Common myeloid progenitor, CD34-positive (primary cell): ENCODE results near the gene RNLS.

ENCODE experiments used
- CTCF ChIA-PET: fragments of 350-600 bp; sonication (Branson Sonifier 250); formaldehyde crosslinking; loops from one replicate; lab custom pipeline; 2021; ENCODE audit warnings: antibody characterized with exemption; lab: Charles Lee
- POLR2A ChIA-PET: fragments of 350-600 bp; sonication (Branson Sonifier 250); formaldehyde crosslinking; loops from one replicate; lab custom pipeline; 2021; ENCODE audit warnings: antibody characterized with exemption; lab: Charles Lee
- DNase-seq, 3 donors: peaks; one replicate each; pipeline versions ENCODE4 v3.0.0 to v3.0.0-alpha.2; 2013
- H3K27ac ChIP-seq, 2 experiments: 1 replicate in 1 of 2; 2 replicates in 1 of 2; pipeline ENCODE4 v1.7.0; 2013; ENCODE audit warnings: inconsistent platforms in 2 of 2, low read length in 2 of 2, mild to moderate bottlenecking in 2 of 2, low read depth in 1 of 2, moderate library complexity in 1 of 2; ENCODE audit not compliant: severe bottlenecking in 2 of 2, insufficient read depth in 1 of 2, poor library complexity in 1 of 2
- H3K27me3 ChIP-seq, 5 experiments: replicated peaks in 2 of 5; 1 replicate in 3 of 5; 2 replicates in 2 of 5; pipeline versions ENCODE4 v1.6.1 to v1.7.0; 2013; ENCODE audit warnings: low read length in 4 of 5, mild to moderate bottlenecking in 2 of 5, moderate library complexity in 2 of 5, inconsistent platforms in 1 of 5; ENCODE audit not compliant: insufficient read depth in 5 of 5, control insufficient read depth in 4 of 5
- H3K36me3 ChIP-seq, 4 experiments: 1 replicate in 2 of 4; 2 replicates in 2 of 4; pipeline versions ENCODE4 v1.6.1 to v1.7.0; 2013; ENCODE audit warnings: low read length in 3 of 4, control low read depth in 1 of 4, mild to moderate bottlenecking in 1 of 4; ENCODE audit not compliant: control insufficient read depth in 4 of 4, insufficient read depth in 4 of 4
- H3K4me1 ChIP-seq, 4 experiments: 1 replicate in 3 of 4; 2 replicates in 1 of 4; pipeline versions ENCODE4 v1.6.1 to v1.7.1; 2013; ENCODE audit warnings: low read length in 3 of 4, mild to moderate bottlenecking in 3 of 4, control low read depth in 1 of 4, inconsistent platforms in 1 of 4, moderate library complexity in 1 of 4; ENCODE audit not compliant: control insufficient read depth in 4 of 4, insufficient read depth in 4 of 4; ENCODE audit errors: control extremely low read depth in 1 of 4
- H3K4me3 ChIP-seq, 7 experiments: 1 replicate in 4 of 7; 2 replicates in 3 of 7; pipeline versions ENCODE4 v1.5.1 to v1.7.0; 2013; ENCODE audit warnings: mild to moderate bottlenecking in 7 of 7, low read length in 6 of 7, moderate library complexity in 6 of 7, inconsistent platforms in 2 of 7, low read depth in 2 of 7, control low read depth in 1 of 7; ENCODE audit not compliant: insufficient read depth in 4 of 7, control insufficient read depth in 1 of 7; ENCODE audit errors: extremely low read depth in 1 of 7
- H3K9me3 ChIP-seq, 5 experiments: 1 replicate in 4 of 5; 2 replicates in 1 of 5; pipeline versions ENCODE4 v1.6.1 to v1.7.1; 2013; ENCODE audit warnings: low read length in 4 of 5, mild to moderate bottlenecking in 2 of 5, inconsistent platforms in 1 of 5, low read depth in 1 of 5, moderate library complexity in 1 of 5; ENCODE audit not compliant: control insufficient read depth in 4 of 5, insufficient read depth in 2 of 5; ENCODE audit errors: control extremely low read depth in 1 of 5
- WGBS: methylation state at CpG from one replicate; pipeline ENCODE4 v1.1.5; 2013; ENCODE audit not compliant: insufficient coverage; 5-methylcytosine and 5-hydroxymethylcytosine counted together

Gene RNLS

GRCh38 chr10:88557256-88557655 lies 25.9 kb downstream of the RNLS start:
- CTCF ChIA-PET, result interaction anchor here (0.7 kb wide), 1 partner anchor 716 kb away, joined by 3 read pairs; no protein-coding TSS in a partner anchor
- Histone ChIP-seq H3K27ac (no peak overlapping the region), H3K4me1 (no peaks in the 10 kb centered on the region), H3K4me3 (no peak overlapping the region), H3K36me3 (no peaks in the 10 kb centered on the region), H3K27me3 (no peaks in the 10 kb centered on the region), H3K9me3 (peaks cover 0 to 5% (median 0%) of the 10 kb centered on the region in 5 experiments)
- WGBS, result no CpG with 5 or more reads among the region's 1 CpG
- POLR2A ChIA-PET, result no interaction called here
- no peak for DNase-seq

GRCh38 chr10:88555190-88555908 lies 27.8 kb downstream of the RNLS start:
- Histone ChIP-seq H3K36me3 (no peaks in the 10 kb centered on the region), H3K27me3 (no peaks in the 10 kb centered on the region), H3K4me3 (no peak overlapping the region), H3K4me1 (no peaks in the 10 kb centered on the region), H3K9me3 (peaks cover 0 to 5% (median 0%) of the 10 kb centered on the region in 5 experiments), H3K27ac (no peak overlapping the region)
- peak in 2 of 3 donors; percentile 11 to 22 for DNase-seq
- 90% methylated on average over 4 of the region's 7 CpGs for WGBS
- ChIA-PET POLR2A (no interaction called here), CTCF (interaction anchor here (1.0 to 1.8 kb wide), 7 partner anchors 9 to 705 kb away, joined by 3 to 8 read pairs (median 3); no protein-coding TSS in a partner anchor)

GRCh38 chr10:88553116-88553752 lies 29.9 kb downstream of the RNLS start:
- no CpG with 5 or more reads among the region's 2 CpGs for WGBS
- H3K36me3 ChIP-seq, result no peaks in the 10 kb centered on the region
- ChIA-PET POLR2A (no interaction called here), CTCF (interaction anchor here (0.7 to 4.5 kb wide), 13 partner anchors 11 to 735 kb away, joined by 3 to 29 read pairs (median 4); partner anchors contain the start of genes ATAD1, KLLN, LIPJ and PTEN)
- DNase-seq, result peak; percentile 83 to 92 (median 92)
- no peak overlapping the region for H3K4me3 ChIP-seq
- no peak overlapping the region for H3K27ac ChIP-seq
- no peaks in the 10 kb centered on the region for H3K4me1 ChIP-seq
- no peaks in the 10 kb centered on the region for H3K27me3 ChIP-seq
- peaks cover 0 to 5% (median 0%) of the 10 kb centered on the region in 5 experiments for H3K9me3 ChIP-seq

GRCh38 chr10:88551246-88551645 lies 31.9 kb downstream of the RNLS start:
- ChIA-PET CTCF (interaction anchor here (1.0 to 4.5 kb wide), 7 partner anchors 10 to 701 kb away, joined by 3 to 29 read pairs (median 19); partner anchors contain the start of genes KLLN and PTEN), POLR2A (no interaction called here)
- WGBS, result no CpG with 5 or more reads among the region's 2 CpGs

GRCh38 chr10:88546497-88546896 lies 36.6 kb downstream of the RNLS start:
- no peaks in the 10 kb centered on the region for H3K9me3 ChIP-seq
- no peak overlapping the region for H3K27ac ChIP-seq
- 100% methylated on average over 2 of the region's 3 CpGs for WGBS
- POLR2A ChIA-PET, result no interaction called here
- H3K4me1 ChIP-seq, result peaks cover 0 to 2% (median 0%) of the 10 kb centered on the region in 4 experiments
- no peak overlapping the region for H3K4me3 ChIP-seq
- no peak for DNase-seq
- CTCF ChIA-PET, result no interaction called here
- no peaks in the 10 kb centered on the region for H3K27me3 ChIP-seq
- H3K36me3 ChIP-seq, result no peaks in the 10 kb centered on the region

More at GRCh38 chr10:88551246-88551645, 31.9 kb downstream of the RNLS start:
- Histone ChIP-seq H3K4me3 (no peak overlapping the region), H3K36me3 (no peaks in the 10 kb centered on the region), H3K27ac (no peak overlapping the region), H3K27me3 (no peaks in the 10 kb centered on the region), H3K9me3 (peaks cover 0 to 3% (median 0%) of the 10 kb centered on the region in 5 experiments), H3K4me1 (no peaks in the 10 kb centered on the region)
- no peak for DNase-seq

GRCh38 chr10:88545359-88545758 lies 37.8 kb downstream of the RNLS start:
- 92% methylated on average over 2 of the region's 4 CpGs for WGBS
- Histone ChIP-seq H3K9me3 (no peaks in the 10 kb centered on the region), H3K36me3 (no peaks in the 10 kb centered on the region), H3K4me1 (peaks cover 0 to 2% (median 0%) of the 10 kb centered on the region in 4 experiments), H3K27ac (no peak overlapping the region), H3K4me3 (no peak overlapping the region), H3K27me3 (no peaks in the 10 kb centered on the region)
- ChIA-PET POLR2A (no interaction called here), CTCF (interaction anchor here (1.2 kb wide), 1 partner anchor 156 kb away, joined by 4 read pairs; no protein-coding TSS in a partner anchor)
- DNase-seq, result no peak
